ENCODE results near the gene BRDT. TPM values are rescaled to one million over a fixed set of nuclear protein-coding genes. Genes with fewer than 3 reads are reported as not detected.

The BRDT gene
- total RNA-seq, 4 donors from 2014 or later, result not detected

DNA sequence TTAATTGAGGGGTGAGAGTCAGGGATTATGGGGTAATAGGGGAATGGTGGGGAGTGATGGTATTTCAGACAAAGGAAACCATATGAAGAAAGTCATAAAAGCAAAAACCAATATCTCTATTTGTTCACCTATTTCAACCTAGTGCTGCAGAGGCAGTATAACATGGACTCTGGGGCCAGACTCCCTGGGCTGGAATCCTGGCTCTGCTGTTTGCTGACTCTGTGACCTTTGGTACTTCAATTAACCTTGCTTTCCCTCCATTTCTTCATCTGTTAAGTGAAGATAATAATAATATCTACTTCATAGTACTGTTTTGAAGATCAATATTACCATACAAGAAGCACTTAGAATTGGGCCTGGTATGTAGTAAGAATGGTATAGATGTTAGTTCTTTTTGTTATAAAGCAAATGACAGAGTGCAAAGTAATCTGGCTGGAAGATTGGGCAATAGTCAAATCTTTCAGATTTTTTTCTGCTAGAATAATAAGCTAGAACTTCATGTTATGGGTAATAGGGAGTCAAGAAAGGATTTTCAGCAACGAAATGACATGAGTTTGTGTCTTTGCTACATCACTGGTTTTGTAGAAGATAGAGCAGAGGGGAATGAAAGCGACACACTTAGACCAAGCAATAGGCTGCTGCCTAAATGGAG, 89.6 kb downstream of the BRDT start:
- no peak for DNase-seq (ENCODE audit: low spot score in 2 of 2)
- no peak overlapping the region for H3K4me3 ChIP-seq (ENCODE audit: low read depth, poor library complexity, severe bottlenecking)
- TF ChIP-seq, protein P1, sequence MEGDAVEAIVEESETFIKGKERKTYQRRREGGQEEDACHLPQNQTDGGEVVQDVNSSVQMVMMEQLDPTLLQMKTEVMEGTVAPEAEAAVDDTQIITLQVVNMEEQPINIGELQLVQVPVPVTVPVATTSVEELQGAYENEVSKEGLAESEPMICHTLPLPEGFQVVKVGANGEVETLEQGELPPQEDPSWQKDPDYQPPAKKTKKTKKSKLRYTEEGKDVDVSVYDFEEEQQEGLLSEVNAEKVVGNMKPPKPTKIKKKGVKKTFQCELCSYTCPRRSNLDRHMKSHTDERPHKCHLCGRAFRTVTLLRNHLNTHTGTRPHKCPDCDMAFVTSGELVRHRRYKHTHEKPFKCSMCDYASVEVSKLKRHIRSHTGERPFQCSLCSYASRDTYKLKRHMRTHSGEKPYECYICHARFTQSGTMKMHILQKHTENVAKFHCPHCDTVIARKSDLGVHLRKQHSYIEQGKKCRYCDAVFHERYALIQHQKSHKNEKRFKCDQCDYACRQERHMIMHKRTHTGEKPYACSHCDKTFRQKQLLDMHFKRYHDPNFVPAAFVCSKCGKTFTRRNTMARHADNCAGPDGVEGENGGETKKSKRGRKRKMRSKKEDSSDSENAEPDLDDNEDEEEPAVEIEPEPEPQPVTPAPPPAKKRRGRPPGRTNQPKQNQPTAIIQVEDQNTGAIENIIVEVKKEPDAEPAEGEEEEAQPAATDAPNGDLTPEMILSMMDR (IDR thresholded peaks at IDR 0.05), result no peak
- TF ChIP-seq POLR2A (IDR thresholded peaks at IDR 0.05), result no peak
- intact Hi-C loops (cut with DNase I; ENCODE audit: low total_unique reads), result no loop called here
- WGBS, 2 donors, result 87 to 88% methylated on average over 2 of the region's 2 CpGs

DNA sequence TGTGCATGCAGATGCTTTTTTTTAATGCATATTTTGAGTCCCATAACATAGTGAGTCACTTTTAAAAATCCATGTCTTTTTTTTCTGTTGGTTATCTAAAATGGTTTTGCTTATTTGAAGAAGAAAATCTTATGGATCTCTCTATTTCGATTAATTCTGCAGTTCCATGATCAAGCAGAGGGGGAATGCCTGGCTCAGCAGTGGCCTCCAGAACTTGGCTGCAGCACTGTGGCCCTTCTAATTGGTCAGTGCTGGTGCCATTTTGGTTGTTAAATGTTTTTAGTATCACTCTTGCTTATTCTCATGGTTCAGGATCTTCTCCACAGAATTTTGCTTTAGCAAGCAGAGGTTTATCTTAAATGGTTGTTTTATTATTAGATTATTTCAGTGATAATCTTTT, 91.8 kb downstream of the BRDT start:
- intact Hi-C loops (cut with DNase I; ENCODE audit: low total_unique reads), result no loop called here
- DNase-seq (ENCODE audit: low spot score in 2 of 2), result no peak
- 86 to 100% methylated on average over 1 of the region's 1 CpG for WGBS, 2 donors
- H3K4me3 ChIP-seq (ENCODE audit: low read depth, poor library complexity, severe bottlenecking), result no peak overlapping the region
- TF ChIP-seq, protein P1 (IDR thresholded peaks at IDR 0.05), result no peak
- no peak for TF ChIP-seq POLR2A (IDR thresholded peaks at IDR 0.05)

DNA sequence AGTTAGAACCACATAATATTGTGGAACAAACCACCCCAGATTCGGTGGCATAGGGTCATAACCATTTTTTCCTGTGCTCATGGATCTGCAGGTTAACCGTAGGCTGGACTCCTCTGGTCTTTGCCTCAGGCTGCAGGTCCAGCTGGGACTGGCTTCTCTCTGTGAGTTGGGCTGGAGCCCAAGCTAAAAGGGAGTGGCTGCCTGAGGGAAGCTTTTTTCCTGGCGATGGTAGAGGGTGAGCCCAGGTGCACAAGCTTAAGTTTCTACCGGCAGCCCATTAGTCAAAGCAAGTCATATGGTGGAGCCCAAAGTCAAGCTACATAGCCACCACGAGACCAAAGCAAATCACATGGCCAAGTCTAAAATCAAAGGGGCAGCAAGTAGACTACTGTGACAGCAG, 94.4 kb downstream of the BRDT start:
- DNase-seq (ENCODE audit: low spot score in 2 of 2), result no peak
- WGBS, 2 donors, result 43 to 58% methylated on average over 5 of the region's 5 CpGs
- H3K4me3 ChIP-seq (ENCODE audit: low read depth, poor library complexity, severe bottlenecking), result no peak overlapping the region
- TF ChIP-seq POLR2A (IDR thresholded peaks at IDR 0.05), result no peak
- TF ChIP-seq, protein P1 (IDR thresholded peaks at IDR 0.05), result no peak
- intact Hi-C loops (cut with DNase I; ENCODE audit: low total_unique reads), result no loop called here

DNA sequence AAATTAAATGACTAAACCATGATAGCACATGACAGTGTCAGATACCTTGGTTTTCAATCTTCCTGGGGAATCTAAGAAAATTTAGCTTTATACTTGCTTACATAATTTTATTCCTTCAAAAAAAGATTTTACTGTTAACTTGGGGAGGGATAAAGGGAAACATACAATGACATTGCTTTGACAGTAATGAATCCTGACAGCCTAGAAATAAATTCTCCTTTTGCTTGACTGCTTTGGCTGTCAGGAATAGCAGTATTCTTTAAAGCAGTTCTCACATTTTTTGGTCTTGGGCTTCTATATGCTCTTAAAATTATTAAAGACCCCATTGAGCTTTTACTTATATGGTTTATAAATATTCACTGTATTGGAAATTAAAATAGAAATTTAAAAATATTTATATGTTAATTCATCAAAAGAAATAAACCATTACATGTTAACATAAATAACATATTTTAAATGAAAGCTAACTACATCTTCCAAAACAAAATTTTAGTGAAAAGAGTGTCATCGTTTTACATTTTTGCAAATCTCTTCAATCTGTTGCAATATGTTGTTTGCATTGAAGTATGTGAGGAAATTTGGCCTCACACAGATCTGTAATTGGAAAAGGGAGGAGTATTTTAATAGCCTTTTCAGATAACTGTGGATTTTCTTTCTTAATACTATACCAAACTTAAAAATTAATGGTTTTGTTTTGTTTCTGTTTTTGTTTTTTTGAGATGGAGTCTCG, 96.7 kb downstream of the BRDT start:
- intact Hi-C loops (cut with DNase I; ENCODE audit: low total_unique reads), result no loop called here
- no peak overlapping the region for H3K4me3 ChIP-seq (ENCODE audit: low read depth, poor library complexity, severe bottlenecking)
- no peak for DNase-seq (ENCODE audit: low spot score in 2 of 2)
- TF ChIP-seq, protein P1 (IDR thresholded peaks at IDR 0.05), result no peak
- no peak for TF ChIP-seq POLR2A (IDR thresholded peaks at IDR 0.05)
- 83 to 84% methylated on average over 2 of the region's 2 CpGs for WGBS, 2 donors

DNA sequence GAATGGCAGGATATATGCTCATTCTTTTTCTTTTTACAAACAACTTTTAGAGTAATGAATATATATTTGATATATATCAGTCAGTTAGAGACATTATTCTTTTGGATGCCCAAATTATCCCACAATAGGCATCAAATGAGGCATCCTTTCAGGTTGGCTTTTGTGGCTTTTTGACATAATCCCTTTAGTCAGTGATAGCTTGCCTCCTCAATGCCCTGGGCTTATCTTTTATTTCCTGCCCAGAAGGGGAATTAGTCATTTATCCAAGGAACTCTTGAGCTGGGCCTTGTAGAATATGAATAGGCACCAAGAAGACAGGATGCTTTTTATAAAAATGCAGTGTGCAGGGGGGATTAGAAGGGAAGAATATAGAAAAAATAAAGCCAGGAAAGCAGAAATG, 102.7 kb downstream of the BRDT start:
- DNase-seq (ENCODE audit: low spot score in 2 of 2), result no peak
- H3K4me3 ChIP-seq (ENCODE audit: low read depth, poor library complexity, severe bottlenecking), result no peak overlapping the region
- no peak for TF ChIP-seq POLR2A (IDR thresholded peaks at IDR 0.05)
- TF ChIP-seq, protein P1 (IDR thresholded peaks at IDR 0.05), result no peak
- intact Hi-C loops (cut with DNase I; ENCODE audit: low total_unique reads), result no loop called here

Other genes starting within 250 kb of the BRDT start
- 100 to 1,000 TPM in 3 of 4 donors, 10 to 100 TPM in 1; 79.4 to 134 (median 116) TPM for gene TGFBR3, start 63.2 kb upstream of the BRDT start, total RNA-seq
- gene EPHX4, start 80.6 kb downstream of the BRDT start, total RNA-seq, result 1 to 10 TPM in 3 of 4 donors, under 1 TPM in 1; 0.17 to 3.4 (median 1.5) TPM
- not detected for gene SETSIP, start 126.0 kb downstream of the BRDT start, total RNA-seq
- 1 to 10 TPM; 1.3 to 5.0 (median 2.8) TPM for gene BTBD8, start 130.9 kb downstream of the BRDT start, total RNA-seq